ENCODE results near the gene ARFRP1.

DNA sequence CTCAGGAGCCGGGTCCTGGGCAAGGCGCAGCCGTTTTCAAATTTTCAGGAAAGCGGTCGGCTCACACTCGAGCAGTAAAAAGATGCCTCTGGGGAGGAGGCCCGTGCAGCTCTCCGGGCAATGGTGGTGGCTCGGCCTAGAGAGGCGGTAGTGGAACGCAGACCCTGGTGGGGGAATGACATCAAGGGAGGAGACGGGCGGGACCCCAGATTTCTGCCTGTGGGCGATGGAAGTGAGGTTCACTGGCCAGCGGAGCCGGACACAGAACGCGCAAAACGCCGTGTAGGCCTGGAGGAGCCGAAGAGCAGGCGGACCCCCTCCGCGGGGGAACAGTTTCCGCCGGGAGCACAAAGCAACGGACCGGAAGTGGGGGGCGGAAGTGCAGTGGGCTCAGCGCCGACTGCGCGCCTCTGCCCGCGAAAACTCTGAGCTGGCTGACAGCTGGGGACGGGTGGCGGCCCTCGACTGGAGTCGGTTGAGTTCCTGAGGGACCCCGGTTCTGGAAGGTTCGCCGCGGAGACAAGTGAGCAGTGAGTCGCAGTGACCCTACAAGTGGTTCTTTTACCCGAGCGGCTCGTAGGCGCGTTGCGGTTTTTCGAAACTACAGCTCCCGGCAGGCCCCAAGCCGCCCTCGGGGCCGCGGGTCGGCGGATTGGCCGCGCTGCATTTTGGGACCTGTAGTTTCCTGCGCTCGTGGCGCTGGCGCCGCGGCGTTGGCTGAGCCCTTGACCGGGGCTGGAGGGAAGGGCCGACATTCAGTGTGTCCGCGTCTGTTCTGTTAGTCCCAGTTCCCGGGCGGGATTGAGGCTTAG lies 49.6 kb downstream of the ARFRP1 start, which contains the start of gene RTEL1:
- TF ChIP-seq, protein P1, sequence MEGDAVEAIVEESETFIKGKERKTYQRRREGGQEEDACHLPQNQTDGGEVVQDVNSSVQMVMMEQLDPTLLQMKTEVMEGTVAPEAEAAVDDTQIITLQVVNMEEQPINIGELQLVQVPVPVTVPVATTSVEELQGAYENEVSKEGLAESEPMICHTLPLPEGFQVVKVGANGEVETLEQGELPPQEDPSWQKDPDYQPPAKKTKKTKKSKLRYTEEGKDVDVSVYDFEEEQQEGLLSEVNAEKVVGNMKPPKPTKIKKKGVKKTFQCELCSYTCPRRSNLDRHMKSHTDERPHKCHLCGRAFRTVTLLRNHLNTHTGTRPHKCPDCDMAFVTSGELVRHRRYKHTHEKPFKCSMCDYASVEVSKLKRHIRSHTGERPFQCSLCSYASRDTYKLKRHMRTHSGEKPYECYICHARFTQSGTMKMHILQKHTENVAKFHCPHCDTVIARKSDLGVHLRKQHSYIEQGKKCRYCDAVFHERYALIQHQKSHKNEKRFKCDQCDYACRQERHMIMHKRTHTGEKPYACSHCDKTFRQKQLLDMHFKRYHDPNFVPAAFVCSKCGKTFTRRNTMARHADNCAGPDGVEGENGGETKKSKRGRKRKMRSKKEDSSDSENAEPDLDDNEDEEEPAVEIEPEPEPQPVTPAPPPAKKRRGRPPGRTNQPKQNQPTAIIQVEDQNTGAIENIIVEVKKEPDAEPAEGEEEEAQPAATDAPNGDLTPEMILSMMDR (conservative IDR thresholded peaks at IDR 0.05; ENCODE audit: low read length) = no peak
- no peak for TF ChIP-seq EZH2phosphoT487 (IDR thresholded peaks at IDR 0.05; ENCODE audit: borderline replicate concordance, low read depth, low read length)
